ENCODE measurements around the gene NUP62CL.
A peak's percentile ranks its signal among the peaks of the same experiment; 100 is the strongest.
"Not testable (repeated sequence)": the region's sequence is repeated elsewhere in the genome, so short reads cannot be mapped to it uniquely, and the experiment has no call there.

The NUP62CL gene

GRCh38 chrX:107168712-107169111, 37.5 kb downstream of the NUP62CL start:
- Mint-ChIP-seq H3K36me3 (no peaks in the 10 kb centered on the region), H3K4me1 (no peaks in the 10 kb centered on the region), H3K27me3 (no peaks in the 10 kb centered on the region), H3K9me3 (no peaks in the 10 kb centered on the region), H3K27ac (no peak overlapping the region), H3K4me3 (no peak overlapping the region)
- no peak for ATAC-seq (replicated peaks)
- DNase-seq, result no peak

DNA sequence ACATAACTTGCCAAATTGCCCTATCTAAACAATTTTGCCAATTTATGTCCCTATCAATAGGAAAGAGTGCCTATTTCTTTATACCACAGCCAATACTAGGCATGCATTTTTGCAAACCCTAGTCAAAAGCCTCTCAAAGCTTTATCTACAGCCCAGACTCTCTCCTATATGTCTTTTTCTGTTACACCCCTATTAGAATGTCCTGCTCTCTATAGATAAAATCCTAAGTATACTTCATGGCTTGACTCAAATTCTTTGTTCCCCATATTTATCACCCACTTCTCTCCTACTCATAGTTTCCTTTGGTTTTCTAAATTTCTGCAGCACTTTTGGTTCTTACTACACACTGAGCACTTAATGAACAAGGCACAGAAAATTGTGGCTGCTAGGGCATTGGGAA, 38.0 kb downstream of the NUP62CL start:
- DNase-seq (no peak), ATAC-seq (replicated peaks) (no peak)
- Mint-ChIP-seq H3K4me3 (no peak overlapping the region), H3K36me3 (no peaks in the 10 kb centered on the region), H3K4me1 (no peaks in the 10 kb centered on the region), H3K27me3 (no peaks in the 10 kb centered on the region), H3K27ac (no peak overlapping the region), H3K9me3 (no peaks in the 10 kb centered on the region)

DNA sequence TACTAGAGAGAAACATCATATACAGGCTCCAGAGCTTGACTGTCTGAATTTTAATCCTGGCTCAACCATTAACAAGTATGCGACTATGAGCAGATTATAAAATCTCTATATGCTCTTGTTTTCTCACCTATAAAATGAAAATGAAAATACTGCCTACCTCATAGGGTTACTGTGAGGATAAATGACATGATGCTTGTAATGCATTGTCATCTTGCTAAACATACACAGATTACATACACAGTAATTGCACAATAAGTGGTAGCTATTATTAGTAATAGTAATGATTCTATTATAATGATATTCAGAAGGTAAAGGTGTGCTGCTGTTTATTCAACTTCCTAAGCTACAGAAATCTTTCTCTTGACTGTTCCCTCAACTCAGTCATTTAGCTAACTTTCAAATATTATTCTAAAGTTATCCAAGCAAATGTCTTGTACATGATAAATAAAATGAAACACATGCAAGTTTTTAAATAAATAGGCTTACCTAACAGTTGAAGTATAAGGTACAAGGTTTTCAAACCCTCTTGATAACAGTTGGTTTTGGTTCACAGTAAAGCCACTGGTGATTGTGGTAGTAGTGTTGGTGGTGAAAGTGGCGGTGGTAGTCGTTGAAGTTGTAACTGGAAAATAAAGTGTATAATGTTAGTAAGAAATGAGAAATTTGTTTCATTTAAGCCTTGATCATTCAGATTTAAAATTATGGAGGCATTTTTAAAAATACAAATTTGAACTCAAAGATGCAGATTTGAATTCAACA, 38.9 kb downstream of the NUP62CL start:
- no peak overlapping the region for H3K27ac Mint-ChIP-seq
- ATAC-seq (replicated peaks), result no peak
- no peaks in the 10 kb centered on the region for H3K9me3 Mint-ChIP-seq
- H3K4me3 Mint-ChIP-seq, result no peak overlapping the region
- no peaks in the 10 kb centered on the region for H3K36me3 Mint-ChIP-seq
- DNase-seq, result no peak
- H3K4me1 Mint-ChIP-seq, result no peaks in the 10 kb centered on the region
- no peaks in the 10 kb centered on the region for H3K27me3 Mint-ChIP-seq

GRCh38 chrX:107157618-107158017, 48.6 kb downstream of the NUP62CL start:
- H3K27me3 Mint-ChIP-seq, H3K9me3 Mint-ChIP-seq, H3K4me3 Mint-ChIP-seq: not testable (repeated sequence)

GRCh38 chrX:107155621-107156430, 50.4 kb downstream of the NUP62CL start:
- not testable (repeated sequence) for H3K27me3 Mint-ChIP-seq; H3K27ac Mint-ChIP-seq; DNase-seq; ATAC-seq (replicated peaks); H3K9me3 Mint-ChIP-seq; H3K36me3 Mint-ChIP-seq; H3K4me1 Mint-ChIP-seq
- peak overlapping the region; percentile 48 to 50 for H3K4me3 Mint-ChIP-seq

More at GRCh38 chrX:107157618-107158017, 48.6 kb downstream of the NUP62CL start:
- not testable (repeated sequence) for H3K27ac Mint-ChIP-seq; DNase-seq; H3K4me1 Mint-ChIP-seq; ATAC-seq (replicated peaks); H3K36me3 Mint-ChIP-seq

GRCh38 chrX:107154787-107155620, 51.2 kb downstream of the NUP62CL start:
- H3K27ac Mint-ChIP-seq, result no peak overlapping the region
- peak; percentile 38 to 43 for ATAC-seq (replicated peaks)
- peaks cover 0 to 2% of the 10 kb centered on the region in 2 donors for H3K4me1 Mint-ChIP-seq

GRCh38 chrX:107153005-107153404, 53.2 kb downstream of the NUP62CL start:
- H3K27me3 Mint-ChIP-seq, result peaks cover 0 to 6% of the 10 kb centered on the region in 2 donors
- H3K4me3 Mint-ChIP-seq, result no peak overlapping the region

More at GRCh38 chrX:107154787-107155620, 51.2 kb downstream of the NUP62CL start:
- Mint-ChIP-seq H3K27me3 (peaks cover 0 to 6% of the 10 kb centered on the region in 2 donors), H3K9me3 (no peaks in the 10 kb centered on the region), H3K36me3 (no peaks in the 10 kb centered on the region), H3K4me3 (peak overlapping the region in 1 of 2 donors; percentile 48)
- DNase-seq, result no peak

DNA sequence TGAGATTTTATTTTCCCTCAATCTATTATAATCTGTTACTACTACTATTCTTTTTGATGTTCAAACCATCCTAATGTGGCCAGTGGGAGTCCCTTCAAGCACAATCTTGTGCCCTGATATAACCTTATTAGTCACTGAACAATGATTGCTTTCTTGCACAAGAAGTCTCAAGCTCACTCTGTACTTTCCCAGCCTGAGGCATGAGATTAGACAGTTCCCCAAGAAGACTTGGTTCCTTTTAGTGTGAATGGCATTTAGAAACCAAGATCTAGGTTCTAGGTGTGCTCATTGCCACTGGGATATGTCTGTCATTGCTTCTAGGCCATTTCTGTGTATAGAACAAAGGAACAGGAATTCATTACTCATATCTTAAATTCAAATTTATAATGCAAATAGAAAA, 59.6 kb downstream of the NUP62CL start:
- no peak for DNase-seq
- no peaks in the 10 kb centered on the region for H3K36me3 Mint-ChIP-seq
- H3K27me3 Mint-ChIP-seq, result no peaks in the 10 kb centered on the region
- H3K9me3 Mint-ChIP-seq, result no peaks in the 10 kb centered on the region
- ATAC-seq (replicated peaks), result peak; percentile 31 to 34
- H3K4me1 Mint-ChIP-seq, result no peaks in the 10 kb centered on the region
- no peak overlapping the region for H3K4me3 Mint-ChIP-seq
- H3K27ac Mint-ChIP-seq, result no peak overlapping the region

More at GRCh38 chrX:107153005-107153404, 53.2 kb downstream of the NUP62CL start:
- ATAC-seq (replicated peaks) (no peak), DNase-seq (no peak)
- Mint-ChIP-seq H3K36me3 (no peaks in the 10 kb centered on the region), H3K9me3 (no peaks in the 10 kb centered on the region), H3K27ac (no peak overlapping the region), H3K4me1 (peaks cover 0 to 2% of the 10 kb centered on the region in 2 donors)

GRCh38 chrX:107135965-107136307, 70.3 kb downstream of the NUP62CL start:
- no peak for ATAC-seq (replicated peaks)
- H3K36me3 Mint-ChIP-seq, result no peaks in the 10 kb centered on the region
- no peaks in the 10 kb centered on the region for H3K4me1 Mint-ChIP-seq
- no peak overlapping the region for H3K27ac Mint-ChIP-seq
- DNase-seq, result no peak
- H3K4me3 Mint-ChIP-seq, result no peak overlapping the region
- no peaks in the 10 kb centered on the region for H3K27me3 Mint-ChIP-seq
- H3K9me3 Mint-ChIP-seq, result no peaks in the 10 kb centered on the region

DNA sequence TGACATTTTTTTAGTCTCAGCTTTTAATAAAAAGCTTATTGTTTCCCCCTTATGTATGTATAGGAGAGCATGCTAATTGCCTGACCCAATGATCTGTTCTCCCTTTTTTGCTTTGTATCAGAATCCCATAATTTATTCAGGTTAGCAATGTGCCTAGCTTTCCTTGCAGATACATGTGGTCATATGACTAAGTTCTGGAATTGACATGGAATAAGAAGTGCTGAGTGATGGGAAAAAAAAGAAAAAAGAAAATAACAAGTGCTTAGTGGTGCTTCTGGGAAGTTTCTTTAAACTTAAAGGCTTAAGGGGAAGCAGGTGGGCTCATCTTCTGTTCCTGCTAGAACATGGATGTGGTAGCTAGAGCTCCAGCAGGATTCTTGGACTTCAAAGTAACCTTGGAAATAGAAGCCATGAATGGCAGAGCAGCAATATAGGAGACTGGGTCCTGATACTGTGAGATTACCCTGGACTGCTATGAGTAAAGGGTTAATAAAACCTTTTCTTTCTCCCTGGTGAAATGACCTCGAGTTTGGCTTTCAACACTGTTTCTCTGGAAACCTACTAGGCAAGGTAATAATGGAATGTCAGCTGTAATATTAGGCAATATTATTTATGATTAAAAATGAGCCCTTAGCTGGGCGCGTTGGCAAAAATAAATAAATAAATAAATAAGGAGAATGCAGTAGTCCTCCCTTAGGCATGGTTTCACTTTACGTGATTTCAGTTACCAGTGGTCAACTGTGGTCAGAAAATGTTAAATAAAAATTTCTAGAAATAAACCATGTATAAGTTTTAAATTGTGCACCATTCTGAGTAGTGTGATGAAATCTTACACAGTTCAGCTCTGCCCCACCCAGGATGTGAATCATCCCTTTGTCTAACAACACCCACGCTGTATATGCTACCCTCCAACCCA, 70.9 kb downstream of the NUP62CL start:
- H3K27me3 Mint-ChIP-seq, result no peaks in the 10 kb centered on the region
- H3K27ac Mint-ChIP-seq, result no peak overlapping the region
- no peaks in the 10 kb centered on the region for H3K9me3 Mint-ChIP-seq
- H3K4me1 Mint-ChIP-seq, result no peaks in the 10 kb centered on the region
- DNase-seq, result no peak
- H3K36me3 Mint-ChIP-seq, result no peaks in the 10 kb centered on the region
- no peak for ATAC-seq (replicated peaks)
- H3K4me3 Mint-ChIP-seq, result no peak overlapping the region

- no peak for DNase-seq
- no peaks in the 10 kb centered on the region for H3K4me1 Mint-ChIP-seq
- no peaks in the 10 kb centered on the region for H3K36me3 Mint-ChIP-seq
- no peak overlapping the region for H3K27ac Mint-ChIP-seq
- H3K9me3 Mint-ChIP-seq, result no peaks in the 10 kb centered on the region
- no peaks in the 10 kb centered on the region for H3K27me3 Mint-ChIP-seq
- no peak for ATAC-seq (replicated peaks)
- no peak overlapping the region for H3K4me3 Mint-ChIP-seq
Measured at GRCh38 chrX:107123750-107124149, 82.5 kb downstream of the NUP62CL start.

DNA sequence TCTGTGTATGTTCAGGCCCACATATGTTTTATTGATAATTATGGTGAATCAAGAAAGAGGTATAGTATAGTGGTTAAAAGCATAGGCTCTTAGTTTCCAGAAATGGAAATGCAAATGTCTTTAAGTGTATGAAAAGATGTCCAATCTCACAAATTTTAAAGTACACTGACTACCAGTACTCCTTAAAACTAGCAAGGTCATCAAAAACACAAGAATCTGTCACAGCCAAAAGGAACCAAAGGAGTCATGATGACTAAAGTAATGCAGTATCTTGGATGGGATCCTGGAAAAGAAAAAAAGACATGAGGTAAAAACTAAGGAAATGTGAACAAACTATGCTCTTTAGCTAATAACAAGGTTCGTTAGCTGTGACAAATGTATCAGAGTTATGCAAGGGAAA, 87.0 kb downstream of the NUP62CL start:
- H3K36me3 Mint-ChIP-seq, result peaks cover 4 to 8% of the 10 kb centered on the region in 2 donors
- H3K27me3 Mint-ChIP-seq, result no peaks in the 10 kb centered on the region
- peaks cover 3 to 19% of the 10 kb centered on the region in 2 donors for H3K4me1 Mint-ChIP-seq
- ATAC-seq (replicated peaks) (no peak), DNase-seq (no peak)
- H3K27ac Mint-ChIP-seq, result no peak overlapping the region
- no peaks in the 10 kb centered on the region for H3K9me3 Mint-ChIP-seq
- H3K4me3 Mint-ChIP-seq, result peak overlapping the region in 1 of 2 donors; percentile 97

DNA sequence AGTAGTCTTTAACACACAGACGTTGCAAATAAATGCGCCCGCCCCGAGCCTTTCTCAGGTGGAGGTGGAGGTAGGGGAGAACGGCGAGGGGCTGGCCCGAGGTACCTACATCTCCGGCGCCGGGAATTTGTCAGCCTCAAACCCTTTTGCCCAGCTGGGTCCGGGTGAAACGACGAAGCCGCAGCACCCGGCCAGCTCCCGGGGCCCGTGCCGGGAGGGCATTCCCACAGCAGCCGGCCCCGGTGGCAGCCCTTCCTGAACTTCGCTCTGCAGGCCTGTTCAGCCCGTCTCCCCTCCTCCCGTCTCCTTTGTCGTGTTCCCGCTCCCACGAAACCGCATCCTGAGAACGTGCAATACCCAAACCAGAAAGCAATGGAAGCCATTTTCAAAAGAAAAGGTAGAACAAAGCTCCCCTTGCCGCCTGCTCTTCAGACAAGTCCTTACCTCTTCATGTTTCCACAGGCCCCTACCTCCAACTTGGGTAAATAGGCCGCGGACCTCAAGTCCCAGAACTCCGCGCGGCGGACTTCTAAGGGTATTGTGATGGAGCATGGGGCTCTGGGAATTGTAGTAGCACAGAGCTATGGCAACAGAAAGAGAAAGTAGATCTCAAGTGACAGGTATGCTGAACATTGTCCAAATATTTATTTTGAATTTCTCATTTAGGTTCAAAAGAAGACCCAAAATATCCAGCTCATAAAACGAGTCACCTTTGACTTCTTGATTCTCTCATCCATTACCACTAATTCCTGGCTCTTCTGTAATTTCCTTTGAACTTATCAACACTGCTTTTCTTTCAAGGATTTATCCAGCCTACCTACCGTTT, 87.7 kb downstream of the NUP62CL start, which contains the start of gene RBM41:
Gene RBM41, minus strand, starts transcription at position 501 of the 826 bp plus-strand sequence. Its CDS starts 49 bp downstream, at position 452.
- H3K4me3 Mint-ChIP-seq, result peak within 1 kb of the TSS; percentile 92 to 97
- peaks cover 12 to 14% of the 10 kb centered on the region in 2 donors for H3K36me3 Mint-ChIP-seq
- DNase-seq (peak; percentile 66), ATAC-seq (replicated peaks) (peak; percentile 100)
- no peaks in the 10 kb centered on the region for H3K27me3 Mint-ChIP-seq
- peak within 1 kb of the TSS; percentile 98 for H3K27ac Mint-ChIP-seq
- no peaks in the 10 kb centered on the region for H3K9me3 Mint-ChIP-seq
- peaks cover 5 to 27% of the 10 kb centered on the region in 2 donors for H3K4me1 Mint-ChIP-seq

All from stimulated activated naive B cell treated with anti-CD40 and anti-IgM and Interleukin-4, amounts not matched to agents 10 μg/mL and 1 μg/mL and 100 μg/mL, for 72 hours (primary cell).